Fibroblast of villous mesenchyme (primary cell): ENCODE measurements around the gene PLEKHF1. TPM values are rescaled to one million over a fixed set of nuclear protein-coding genes. Genes with fewer than 3 reads are reported as not detected.

Experiments
- DNase-seq: peaks from one replicate; pipeline ENCODE4 v3.0.0-alpha.2; 2010; ENCODE audit warnings: low read depth
- H3K4me3 ChIP-seq: 2 replicates; pipeline ENCODE4 v1.5.1; 2011; ENCODE audit warnings: low read depth, mild to moderate bottlenecking, low read length
- CTCF ChIP-seq: IDR thresholded peaks from 2 replicates; pipeline ENCODE4 v1.5.1; 2012; ENCODE audit warnings: low read depth, mild to moderate bottlenecking, low read length; ENCODE audit not compliant: insufficient read depth
- total RNA-seq: library from RNA; depleted of rRNA; stranded (reverse); fragments of >200 nt; gene quantifications from 2 replicates; pipeline ENCODE4 v1.2.3, GENCODE V29; 2012

The PLEKHF1 gene
- total RNA-seq, 1 donor = 9.9 TPM

- no peak overlapping the region for H3K4me3 ChIP-seq
- DNase-seq = no peak
- no peak for TF ChIP-seq CTCF
Observed at GRCh38 chr19:29653398-29653797, 11.9 kb upstream of the PLEKHF1 start.

GRCh38 chr19:29655648-29656335 is 9.5 kb upstream of the PLEKHF1 start:
- DNase-seq = no peak
- no peak for TF ChIP-seq CTCF

GRCh38 chr19:29658221-29658991 is 6.9 kb upstream of the PLEKHF1 start:
- no peak for TF ChIP-seq CTCF
- no peak for DNase-seq
- H3K4me3 ChIP-seq = no peak overlapping the region

More at GRCh38 chr19:29655648-29656335, 9.5 kb upstream of the PLEKHF1 start:
- no peak overlapping the region for H3K4me3 ChIP-seq

- H3K4me3 ChIP-seq = no peak overlapping the region
- no peak for DNase-seq
- no peak for TF ChIP-seq CTCF
Observed at GRCh38 chr19:29660835-29661234, 4.4 kb upstream of the PLEKHF1 start.

GRCh38 chr19:29662278-29662603 is 3.0 kb upstream of the PLEKHF1 start:
- no peak for DNase-seq
- peak overlapping the region; percentile 29 for H3K4me3 ChIP-seq
- no peak for TF ChIP-seq CTCF

GRCh38 chr19:29662604-29663404 is 2.5 kb upstream of the PLEKHF1 start:
- no peak for TF ChIP-seq CTCF
- peak; percentile 93 for DNase-seq
- H3K4me3 ChIP-seq = peak overlapping the region; percentile 25
